AG04450 (cell line): ENCODE measurements around the gene HMX1. TPM values are rescaled to one million over a fixed set of nuclear protein-coding genes. Genes with fewer than 3 reads are reported as not detected.

Experiments
- CTCF ChIA-PET: fragments of 300-600, 350-600 bp; formaldehyde crosslinking; extraction: SDS; loops from one replicate; lab custom pipeline; 2022; ENCODE audit warnings: antibody characterized with exemption, inconsistent platforms; lab: Charles Lee
- POLR2A ChIA-PET: fragments of 350-600 bp; formaldehyde crosslinking; extraction: SDS; loops from one replicate; lab custom pipeline; 2021; ENCODE audit warnings: antibody characterized with exemption, inconsistent platforms; lab: Yijun Ruan, JAX
- DNase-seq: peaks from one replicate; pipeline ENCODE4 v3.0.0-alpha.2; 2011; ENCODE audit warnings: low read depth, low spot score
- H3K27ac ChIP-seq: one replicate; pipeline ENCODE4 v1.5.1; 2012; ENCODE audit warnings: low read depth, low read length, control low read depth
- H3K27me3 ChIP-seq: one replicate; pipeline ENCODE4 v1.6.0; 2012; ENCODE audit warnings: low read length; ENCODE audit not compliant: control insufficient read depth, insufficient read depth
- H3K4me3 ChIP-seq: 2 replicates; pipeline ENCODE4 v1.5.1; 2011; ENCODE audit warnings: mild to moderate bottlenecking, low read depth, low read length, control low read depth
- H3K9me3 ChIP-seq: 2 replicates; pipeline ENCODE4 v1.5.1; 2012; ENCODE audit warnings: low read length; ENCODE audit not compliant: control insufficient read depth, insufficient read depth
- CTCF ChIP-seq: IDR thresholded peaks from 2 replicates; pipeline ENCODE4 v1.5.1; 2011; ENCODE audit warnings: low read depth, low read length, control low read depth, inconsistent platforms
- polyA plus RNA-seq: library from polyadenylated mRNA; depleted of rRNA; stranded (reverse); fragments of >200 nt; gene quantifications from 2 replicates; pipeline ENCODE4 v1.2.3, GENCODE V29; 2011

Gene HMX1
- polyA plus RNA-seq, 1 experiment, result not detected

DNA sequence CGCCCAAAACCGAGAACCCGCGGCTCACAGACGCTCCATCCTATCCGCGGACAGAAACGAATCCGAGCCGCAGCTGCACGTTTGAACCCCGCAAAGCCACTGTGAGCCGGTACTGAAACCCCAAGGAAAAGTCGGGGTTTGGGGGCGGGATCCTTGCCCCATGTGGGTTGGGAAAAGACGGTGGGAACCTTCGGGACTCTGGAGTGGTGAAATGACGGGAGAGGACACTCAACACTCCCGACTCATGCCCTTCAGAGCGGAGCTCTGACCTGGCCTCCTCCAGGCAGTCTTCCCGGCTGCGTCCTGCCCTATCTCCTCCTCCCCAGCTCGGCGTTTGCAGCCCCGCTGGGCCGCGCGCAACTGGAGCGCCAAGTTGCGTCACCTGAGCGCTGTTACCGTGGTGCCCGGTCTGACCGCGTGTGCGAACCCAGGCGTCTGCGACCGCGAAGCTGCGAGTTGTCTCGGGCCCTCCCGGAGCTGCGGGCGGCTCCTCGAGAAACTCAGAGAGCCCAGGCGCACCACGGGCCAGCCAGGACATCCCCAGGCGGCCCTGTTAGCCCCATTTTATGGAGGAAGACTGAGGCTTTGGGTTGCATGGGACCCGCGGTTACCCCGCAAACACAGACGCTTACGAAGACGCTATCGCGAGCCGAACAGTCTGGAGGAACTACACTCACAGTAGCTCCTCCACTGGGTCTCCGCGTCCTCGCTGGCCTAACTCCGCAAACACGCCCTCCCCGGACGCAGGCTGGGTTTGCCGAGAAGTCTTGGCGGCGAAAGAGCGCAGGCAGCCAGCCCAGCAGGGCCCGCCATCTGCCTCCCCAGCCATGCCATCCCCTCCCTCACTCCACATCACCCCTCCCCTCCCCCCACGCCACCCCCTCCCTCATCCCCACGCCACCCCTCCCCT lies 20.3 kb upstream of the HMX1 start:
- CTCF ChIA-PET, result no interaction called here
- Histone ChIP-seq H3K27me3 (peaks cover 58% of the 10 kb centered on the region), H3K27ac (no peak overlapping the region), H3K9me3 (peaks cover 2% of the 10 kb centered on the region), H3K4me3 (no peak overlapping the region)
- POLR2A ChIA-PET, result no interaction called here
- TF ChIP-seq CTCF, result no peak
- DNase-seq, result no peak

DNA sequence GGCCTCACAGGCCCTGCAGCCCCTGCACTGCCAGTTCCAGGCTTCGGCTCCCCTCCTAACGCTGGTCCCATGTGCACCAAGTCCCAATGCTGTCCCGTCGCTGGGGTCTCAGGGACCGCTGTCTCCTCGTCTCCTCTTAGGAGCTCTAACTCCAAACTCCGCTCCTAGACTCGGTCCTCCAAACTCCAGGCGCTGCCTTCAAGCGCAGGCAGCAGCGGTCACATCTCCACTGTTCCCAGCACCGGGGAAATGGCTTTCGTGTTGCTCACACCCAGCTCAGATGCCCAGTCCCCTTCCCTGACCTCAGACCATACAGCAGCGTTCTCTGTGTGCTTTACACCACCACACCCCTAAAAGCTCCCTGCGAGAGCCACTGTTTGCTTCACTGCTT lies 19.6 kb upstream of the HMX1 start:
- Histone ChIP-seq H3K9me3 (peaks cover 4% of the 10 kb centered on the region), H3K4me3 (no peak overlapping the region), H3K27me3 (peaks cover 55% of the 10 kb centered on the region), H3K27ac (no peak overlapping the region)
- TF ChIP-seq CTCF, result no peak
- POLR2A ChIA-PET, result no interaction called here
- no peak for DNase-seq
- CTCF ChIA-PET, result no interaction called here

- no peak for DNase-seq
- peaks cover 42% of the 10 kb centered on the region for H3K27me3 ChIP-seq
- H3K27ac ChIP-seq, result no peak overlapping the region
- peaks cover 4% of the 10 kb centered on the region for H3K9me3 ChIP-seq
- POLR2A ChIA-PET, result no interaction called here
- no peak for TF ChIP-seq CTCF
- CTCF ChIA-PET, result no interaction called here
- no peak overlapping the region for H3K4me3 ChIP-seq
Observed at GRCh38 chr4:8888856-8889255, 17.2 kb upstream of the HMX1 start.

DNA sequence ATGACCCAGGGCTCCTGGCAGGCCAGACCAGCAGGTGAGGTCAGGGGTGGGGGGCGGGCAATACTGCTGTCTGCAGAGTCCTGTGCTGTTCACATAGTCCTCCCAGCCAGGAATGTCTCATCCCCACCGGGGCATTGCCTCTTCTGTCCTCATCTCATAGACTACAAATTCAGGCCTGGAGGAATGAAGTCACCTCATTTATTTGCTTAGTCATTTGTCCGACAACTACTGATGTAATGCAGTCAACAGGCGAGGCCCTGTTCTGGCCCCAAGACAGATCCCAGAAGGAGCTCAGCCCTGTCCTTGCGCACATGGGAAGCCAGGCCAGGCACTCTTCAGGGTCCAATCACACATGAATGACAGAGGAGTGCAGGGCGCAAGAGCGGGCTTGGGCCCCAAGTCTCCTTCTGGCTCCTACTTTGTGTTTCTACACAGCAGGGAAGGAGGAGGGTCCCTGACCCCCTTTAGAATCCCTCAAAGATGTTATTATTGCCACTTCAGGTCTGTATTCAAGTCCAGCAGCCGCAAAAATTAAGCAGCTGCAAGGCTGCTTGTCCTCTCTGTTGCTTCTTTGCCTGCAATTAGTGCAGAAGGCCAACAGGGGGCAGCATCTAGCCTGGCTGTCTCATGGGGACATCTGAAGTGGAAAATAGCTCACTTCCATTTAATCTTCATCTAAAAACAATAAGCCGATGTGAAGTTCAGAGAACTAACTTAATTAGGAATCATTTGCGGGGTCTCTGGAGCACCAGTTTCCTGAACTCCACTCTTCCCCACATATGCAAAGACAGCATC lies 15.2 kb upstream of the HMX1 start:
- ChIA-PET POLR2A (no interaction called here), CTCF (no interaction called here)
- no peak for DNase-seq

More for the DNA sequence above, 15.2 kb upstream of the HMX1 start:
- peaks cover 4% of the 10 kb centered on the region for H3K9me3 ChIP-seq
- H3K27ac ChIP-seq, result no peak overlapping the region
- H3K27me3 ChIP-seq, result peaks cover 31% of the 10 kb centered on the region
- H3K4me3 ChIP-seq, result no peak overlapping the region
- peak; percentile 19; the same call in 1 of the 2 replicates for TF ChIP-seq CTCF
